ENCODE measurements around the gene UBE2D2.
"Not testable (repeated sequence)": the region's sequence is repeated elsewhere in the genome, so short reads cannot be mapped to it uniquely, and the experiment has no call there.

Gene UBE2D2

DNA sequence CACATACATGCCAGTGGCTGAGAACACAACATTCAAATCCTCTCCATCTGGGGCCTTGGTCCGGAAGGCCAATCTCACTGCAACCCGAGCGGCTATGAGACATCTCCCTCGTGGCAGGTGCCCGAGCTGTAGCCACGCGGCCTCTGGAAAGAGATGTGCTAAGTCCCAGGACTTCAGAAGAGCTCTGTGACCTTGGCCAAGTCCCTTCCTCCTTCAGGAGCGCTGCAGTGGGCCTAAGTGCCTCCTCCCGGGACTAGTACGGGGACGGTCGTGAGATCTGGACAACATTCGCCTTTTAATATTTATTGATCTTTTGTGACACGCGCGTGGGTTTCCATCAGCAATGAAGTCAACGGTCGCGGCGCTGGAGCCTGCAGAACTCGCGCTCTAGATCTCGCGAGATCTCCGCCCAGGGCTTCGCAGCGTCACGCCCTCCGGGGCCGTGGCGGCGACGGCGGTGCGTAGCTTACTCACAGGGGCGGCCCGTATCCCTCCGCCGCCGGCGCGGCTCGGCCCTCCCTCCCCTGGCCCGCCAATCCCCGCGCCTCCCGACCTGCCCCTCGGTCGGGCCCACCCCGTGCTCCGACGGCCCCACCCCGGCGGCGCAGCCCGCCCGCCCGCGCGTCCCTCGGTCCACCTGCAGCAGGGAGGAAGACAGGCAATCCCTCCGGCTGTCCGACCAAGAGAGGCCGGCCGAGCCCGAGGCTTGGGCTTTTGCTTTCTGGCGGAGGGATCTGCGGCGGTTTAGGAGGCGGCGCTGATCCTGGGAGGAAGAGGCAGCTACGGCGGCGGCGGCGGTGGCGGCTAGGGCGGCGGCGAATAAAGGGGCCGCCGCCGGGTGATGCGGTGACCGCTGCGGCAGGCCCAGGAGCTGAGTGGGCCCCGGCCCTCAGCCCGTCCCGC is at the start of gene UBE2D2:
Gene UBE2D2, plus strand, starts transcription at position 588 of the 903 bp plus-strand sequence. CDS start 453 bp downstream, outside the sequence.
- peak; percentile 99 for DNase-seq (ENCODE audit: low spot score)

DNA sequence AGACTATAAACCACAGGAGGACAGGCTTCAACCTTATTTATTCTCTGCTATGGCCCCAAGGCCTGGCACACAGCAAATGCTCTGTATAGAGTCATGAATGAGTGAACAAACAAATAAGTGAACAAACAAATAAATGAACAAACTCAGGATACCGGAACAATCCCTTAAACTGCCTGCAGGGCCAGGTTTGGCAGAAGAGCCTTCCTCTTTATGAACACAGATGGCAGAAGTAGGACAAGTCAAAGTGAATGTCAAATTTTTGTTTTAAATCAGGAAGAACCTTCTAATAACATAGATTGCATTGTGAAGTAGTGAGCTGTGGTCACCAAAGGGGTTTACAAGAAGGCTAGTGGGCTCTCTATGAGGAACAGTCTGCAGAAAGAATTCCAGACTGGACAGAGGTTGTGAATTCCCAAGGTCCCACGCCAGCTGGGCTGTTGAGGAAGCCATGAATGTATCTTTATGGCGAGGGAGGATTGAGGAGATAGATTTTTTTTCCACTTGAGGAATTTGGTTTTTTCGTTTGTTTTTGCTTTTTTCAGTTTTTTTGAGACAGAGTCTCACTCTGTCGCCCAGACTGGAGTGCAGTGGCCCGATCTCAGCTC is 48.3 kb upstream of the UBE2D2 start:
- DNase-seq (ENCODE audit: low spot score) = no peak

DNA sequence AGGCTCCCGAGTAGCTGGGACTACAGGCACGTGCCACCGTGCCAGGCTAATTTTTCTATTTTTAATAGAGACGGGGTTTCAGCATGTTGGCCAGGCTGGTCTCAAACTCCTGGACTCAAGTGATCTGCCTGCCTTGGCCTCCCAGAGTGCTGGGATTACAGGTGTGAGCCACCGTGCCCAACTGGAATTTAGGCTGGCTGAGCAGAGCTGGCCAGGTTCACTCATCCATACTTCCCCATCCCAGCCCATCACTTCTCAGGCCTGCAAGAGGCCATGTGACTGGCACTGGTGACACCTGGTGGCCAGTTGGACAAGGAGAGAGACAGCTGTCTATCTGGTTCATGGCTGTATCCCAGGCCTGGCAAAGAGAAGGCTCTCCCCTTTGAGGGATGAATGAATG is 47.7 kb upstream of the UBE2D2 start:
- DNase-seq (ENCODE audit: low spot score) = peak; percentile 82

- no peak for DNase-seq (ENCODE audit: low spot score)
Measured at GRCh38 chr5:139513852-139514485, 47.2 kb upstream of the UBE2D2 start.

- no peak for DNase-seq (ENCODE audit: low spot score)
Measured at GRCh38 chr5:139514486-139514856, 46.7 kb upstream of the UBE2D2 start.

DNA sequence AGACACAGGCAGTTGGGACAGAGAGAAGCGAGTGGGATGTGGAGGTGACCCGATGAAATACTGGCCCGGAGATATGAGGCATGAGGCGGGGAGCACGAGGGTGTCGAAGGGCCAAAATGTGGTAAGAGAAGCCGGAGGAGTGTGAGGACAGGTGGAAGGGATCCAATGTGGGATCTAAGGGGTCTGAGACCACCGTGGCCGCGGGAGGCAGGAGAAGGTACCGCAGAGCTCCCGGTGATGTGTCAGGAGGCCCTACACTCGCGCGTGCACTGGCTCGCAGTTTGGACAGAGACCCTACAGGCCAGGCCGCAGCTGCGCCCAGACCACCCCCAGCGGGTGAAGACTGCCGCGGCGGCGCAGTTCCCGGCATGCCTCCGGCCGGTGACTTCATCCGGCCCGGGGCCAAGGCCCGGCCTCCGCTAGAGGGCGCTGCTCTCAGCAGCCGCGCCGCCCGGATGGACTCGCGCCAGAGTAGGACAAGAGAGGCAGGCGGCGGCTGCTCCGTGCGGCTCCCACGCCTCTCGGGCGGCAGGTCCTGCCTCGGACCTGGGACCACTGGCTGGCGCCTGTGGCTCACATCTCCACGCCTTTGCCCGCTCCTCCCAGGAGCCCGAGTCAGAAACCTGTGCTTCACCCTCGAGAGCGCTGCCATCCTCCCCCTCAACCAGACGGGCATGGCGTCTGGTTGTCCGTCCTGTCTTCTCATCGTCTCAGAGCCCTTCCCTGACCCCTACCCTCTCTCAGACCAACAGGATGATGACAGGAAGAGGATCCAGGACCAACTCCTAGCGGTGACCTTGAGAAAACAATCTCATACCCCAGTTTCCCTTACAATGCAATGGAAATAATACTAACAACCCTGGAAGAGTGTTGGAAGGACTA is 43.2 kb upstream of the UBE2D2 start:
- peak; percentile 97 for DNase-seq (ENCODE audit: low spot score)

GRCh38 chr5:139523635-139524445 is 37.3 kb upstream of the UBE2D2 start:
- DNase-seq (ENCODE audit: low spot score) = no peak

DNA sequence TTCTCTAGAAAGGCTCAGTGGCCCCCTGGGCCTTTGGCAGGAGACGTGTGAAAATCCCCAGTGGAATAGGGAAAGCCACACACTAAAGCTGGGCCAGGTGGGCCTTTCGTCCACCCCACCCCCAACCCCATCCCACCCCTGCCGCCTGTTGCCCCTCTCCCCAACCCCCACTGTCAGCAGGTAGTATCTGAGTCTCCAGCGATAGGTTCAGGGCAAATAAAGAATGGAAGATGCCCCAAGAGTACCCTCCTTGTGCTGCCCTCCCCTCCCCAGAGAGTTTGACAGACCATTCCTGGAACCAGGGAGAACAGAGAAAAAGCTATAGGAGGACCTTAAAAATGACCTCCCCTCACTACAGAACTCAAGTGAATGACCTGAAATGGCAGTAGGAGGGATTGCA is 36.7 kb upstream of the UBE2D2 start:
- DNase-seq (ENCODE audit: low spot score) = no peak

DNA sequence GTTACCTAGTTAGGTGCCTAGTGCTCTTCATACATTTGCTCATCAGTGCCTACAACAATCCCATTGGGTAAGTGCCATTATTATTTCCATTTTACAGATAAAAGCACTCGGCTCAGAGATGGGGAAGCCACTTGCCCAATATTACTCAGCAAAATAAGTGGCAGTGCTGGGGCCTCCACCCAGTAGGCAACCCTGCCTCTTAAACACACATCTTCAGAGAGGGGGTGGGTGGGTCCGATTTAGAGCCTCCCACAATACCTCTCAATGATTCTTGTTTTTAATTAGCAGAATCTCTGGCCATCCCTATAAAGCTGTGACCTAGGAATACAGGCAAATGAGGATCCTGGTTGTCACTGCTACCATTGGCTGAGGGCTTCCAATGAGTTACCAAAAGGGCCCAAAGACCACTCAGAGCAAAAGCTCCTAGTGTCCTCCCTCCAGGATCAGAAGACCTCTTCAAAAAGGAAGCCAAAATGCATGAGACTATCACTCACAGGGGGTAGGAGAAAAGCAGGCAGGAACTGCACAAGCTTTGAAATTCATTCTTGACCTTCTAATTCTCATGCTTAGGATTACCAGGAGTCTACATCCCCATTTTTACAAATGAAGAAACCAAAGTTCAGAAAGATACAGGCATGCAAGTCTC is 36.1 kb upstream of the UBE2D2 start:
- DNase-seq (ENCODE audit: low spot score) = no peak

GRCh38 chr5:139525586-139526308 is 35.4 kb upstream of the UBE2D2 start:
- not testable (repeated sequence) for DNase-seq (ENCODE audit: low spot score)

DNA sequence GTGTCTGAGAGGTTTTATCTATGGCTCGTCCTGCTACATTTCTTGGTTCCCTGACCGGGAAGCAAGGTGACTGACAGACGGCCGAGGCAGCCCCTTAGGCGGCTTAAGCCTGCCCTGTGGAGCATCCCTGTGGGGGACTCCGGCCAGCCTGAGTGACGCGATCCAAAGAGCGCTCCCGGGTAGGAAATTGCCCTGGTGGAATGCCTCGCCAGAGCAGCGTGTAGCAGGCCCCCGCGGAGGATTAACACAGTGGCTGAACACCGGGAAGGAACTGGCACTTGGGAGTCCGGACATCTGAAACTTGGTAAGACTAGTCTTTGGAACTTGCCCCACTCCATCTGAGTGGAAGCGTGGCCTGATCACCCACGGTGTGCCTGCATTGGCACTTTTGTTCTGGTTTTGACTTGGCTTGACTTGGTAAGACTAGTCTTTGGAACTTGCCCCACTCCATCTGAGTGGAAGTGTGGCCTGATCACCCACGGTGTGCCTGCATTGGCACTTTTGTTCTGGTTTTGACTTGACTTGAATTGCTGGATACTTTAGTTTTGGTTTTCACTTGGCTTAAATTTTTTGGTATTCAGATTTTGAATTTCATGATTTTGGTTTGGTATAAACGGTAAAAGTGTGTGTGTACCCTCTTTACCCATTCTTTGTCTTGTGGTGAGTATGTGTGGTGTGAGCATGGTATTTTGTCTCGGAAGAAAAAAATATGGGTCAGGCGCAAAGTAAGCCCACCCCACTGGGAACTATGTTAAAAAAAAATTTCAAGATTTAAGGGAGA is 34.6 kb upstream of the UBE2D2 start:
- DNase-seq (ENCODE audit: low spot score) = not testable (repeated sequence)

GRCh38 chr5:139527090-139527470 is 34.1 kb upstream of the UBE2D2 start:
- not testable (repeated sequence) for DNase-seq (ENCODE audit: low spot score)

DNA sequence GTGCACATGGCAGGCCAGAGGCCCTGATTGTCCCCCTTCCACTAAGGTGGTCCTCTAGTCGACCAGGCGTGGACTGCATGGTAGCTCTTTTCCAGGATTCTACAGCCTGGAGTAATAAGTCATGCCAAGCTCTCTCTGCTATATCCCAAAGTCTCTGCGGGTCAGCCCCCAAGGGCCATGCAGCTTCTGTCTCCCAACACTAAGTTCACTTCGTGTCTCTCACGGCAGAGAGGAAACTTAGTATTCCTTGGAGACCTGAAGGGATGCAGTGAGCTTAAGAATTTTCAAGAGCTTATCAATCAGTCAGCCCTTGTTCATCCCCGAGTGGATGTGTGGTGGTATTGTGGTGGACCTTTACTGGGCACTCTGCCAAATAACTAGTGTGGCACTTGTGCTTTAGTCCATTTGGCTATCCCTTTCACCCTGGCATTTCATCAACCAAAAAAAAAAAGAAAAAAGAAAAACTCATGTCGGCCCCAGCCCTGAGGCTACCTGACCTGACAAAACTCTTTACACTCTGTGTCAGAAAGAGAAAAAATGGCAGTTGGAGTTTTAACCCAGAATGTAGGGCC is 33.2 kb upstream of the UBE2D2 start:
- DNase-seq (ENCODE audit: low spot score) = not testable (repeated sequence)

- DNase-seq (ENCODE audit: low spot score) = not testable (repeated sequence)
Measured at GRCh38 chr5:139528695-139529094, 32.4 kb upstream of the UBE2D2 start.

GRCh38 chr5:139530079-139530478 is 31.1 kb upstream of the UBE2D2 start:
- not testable (repeated sequence) for DNase-seq (ENCODE audit: low spot score)

DNA sequence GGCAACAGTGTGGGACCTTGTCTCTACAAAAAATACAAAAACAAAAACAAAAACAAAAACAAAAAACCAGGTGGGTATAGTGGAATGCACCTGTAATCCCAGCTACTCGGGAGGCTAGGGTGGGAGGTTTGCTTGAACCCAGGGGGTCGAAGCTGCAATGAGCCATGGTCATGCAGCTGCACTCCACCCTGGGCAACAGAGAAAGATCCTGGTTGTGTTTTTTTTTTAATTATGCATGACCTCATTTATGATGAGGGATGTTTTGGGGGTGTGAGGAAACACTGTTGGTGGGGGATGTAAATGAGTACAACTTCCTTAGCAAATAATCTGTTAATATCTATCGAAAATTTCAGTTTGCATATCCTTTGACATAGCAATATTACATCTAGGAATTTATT is 29.4 kb upstream of the UBE2D2 start:
- DNase-seq (ENCODE audit: low spot score) = no peak

DNA sequence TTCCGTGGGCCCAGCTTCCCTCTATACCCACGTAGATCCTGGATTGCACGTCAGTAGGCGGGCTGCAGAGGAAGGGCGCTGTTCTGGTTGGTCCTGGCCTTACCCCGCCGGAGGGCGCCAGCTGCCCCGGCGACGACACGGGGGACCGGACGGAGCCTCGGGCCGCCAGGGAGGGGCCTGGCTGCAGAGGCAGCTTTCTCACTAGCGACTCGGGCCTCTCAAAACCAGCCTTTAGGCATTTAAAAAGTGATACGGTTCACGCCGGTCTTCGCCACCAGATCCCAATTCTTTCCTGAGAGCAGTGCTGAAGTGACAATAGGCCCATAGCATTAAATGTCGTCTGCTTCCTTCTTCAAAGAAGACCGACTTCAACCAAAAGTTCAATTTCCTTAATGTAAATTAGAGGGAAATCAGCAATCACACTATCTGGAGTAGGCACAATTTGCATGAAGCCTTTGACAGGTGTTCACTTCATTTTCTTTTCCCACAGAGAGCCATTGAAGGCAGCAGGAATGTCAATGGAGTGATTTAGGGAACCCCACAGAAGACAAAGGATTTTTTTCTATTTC is 17.6 kb upstream of the UBE2D2 start:
- DNase-seq (ENCODE audit: low spot score) = peak; percentile 50

GRCh38 chr5:139546593-139546992 is 14.5 kb upstream of the UBE2D2 start:
- not testable (repeated sequence) for DNase-seq (ENCODE audit: low spot score)

Measured in GM03348 (cell line).